Mesenchymal stem cell (in vitro differentiated cells and primary cell): ENCODE results near the gene RFWD3.

Experiments used
- DNase-seq: peaks from one replicate; pipeline ENCODE4 v3.0.0-alpha.2; 2013
- H2AFZ ChIP-seq: one replicate; pipeline ENCODE4 v1.6.1; 2013; ENCODE audit warnings: low read depth, mild to moderate bottlenecking, control low read depth, inconsistent platforms, low read length, moderate library complexity
- H2AK5ac ChIP-seq: 2 replicates; pipeline ENCODE4 v1.6.1; 2013; ENCODE audit warnings: low read length, moderate library complexity, mild to moderate bottlenecking, inconsistent platforms; ENCODE audit not compliant: severe bottlenecking
- H2BK120ac ChIP-seq: one replicate; pipeline ENCODE4 v1.6.1; 2013; ENCODE audit warnings: low read depth, mild to moderate bottlenecking, inconsistent platforms, low read length, moderate library complexity
- H2BK12ac ChIP-seq, 2 experiments: one replicate each; pipeline ENCODE4 v1.6.1; 2013; ENCODE audit warnings: inconsistent platforms in 2 of 2, low read length in 2 of 2, mild to moderate bottlenecking in 2 of 2, moderate library complexity in 2 of 2, control low read depth in 1 of 2
- H2BK15ac ChIP-seq: one replicate; pipeline ENCODE4 v1.6.1; 2013; ENCODE audit warnings: mild to moderate bottlenecking, low read depth, inconsistent platforms; ENCODE audit not compliant: poor library complexity, severe bottlenecking
- H2BK5ac ChIP-seq: 2 replicates; pipeline ENCODE4 v1.6.1; 2013; ENCODE audit warnings: low read depth, mild to moderate bottlenecking, low read length, control low read depth, inconsistent platforms; ENCODE audit not compliant: poor library complexity, severe bottlenecking
- H3K14ac ChIP-seq, 2 experiments: one replicate each; pipeline ENCODE4 v1.6.1; 2013; ENCODE audit warnings: inconsistent platforms in 2 of 2, low read length in 2 of 2, control low read depth in 1 of 2, mild to moderate bottlenecking in 1 of 2, moderate library complexity in 1 of 2
- H3K18ac ChIP-seq, 2 experiments: one replicate each; pipeline ENCODE4 v1.6.1; 2013; ENCODE audit warnings: inconsistent platforms in 2 of 2, low read length in 2 of 2, control low read depth in 1 of 2, low read depth in 1 of 2, mild to moderate bottlenecking in 1 of 2
- H3K23ac ChIP-seq, 2 experiments: one replicate each; pipeline ENCODE4 v1.6.1; 2013; ENCODE audit warnings: inconsistent platforms in 2 of 2, low read length in 2 of 2, mild to moderate bottlenecking in 2 of 2, moderate library complexity in 2 of 2, control low read depth in 1 of 2
- H3K27ac ChIP-seq: 2 replicates; pipeline ENCODE4 v1.5.1; 2013; ENCODE audit warnings: mild to moderate bottlenecking, moderate library complexity, low read length, control low read depth, inconsistent platforms; ENCODE audit not compliant: poor library complexity, severe bottlenecking
- H3K27me3 ChIP-seq, 2 experiments: 2 replicates each; pipeline versions ENCODE4 v1.6.1 to v1.7.0; 2013; ENCODE audit warnings: low read length in 2 of 2, mild to moderate bottlenecking in 2 of 2, moderate library complexity in 2 of 2, control low read depth in 1 of 2, inconsistent platforms in 1 of 2; ENCODE audit not compliant: control insufficient read depth in 1 of 2, insufficient read depth in 1 of 2
- H3K36me3 ChIP-seq, 2 experiments: 2 replicates each; pipeline versions ENCODE4 v1.6.1 to v1.7.0; 2013; ENCODE audit warnings: low read length in 2 of 2, control low read depth in 1 of 2, inconsistent platforms in 1 of 2, low read depth in 1 of 2, mild to moderate bottlenecking in 1 of 2; ENCODE audit not compliant: insufficient read depth in 2 of 2, control insufficient read depth in 1 of 2
- H3K4ac ChIP-seq, 2 experiments: one replicate each; pipeline ENCODE4 v1.6.1; 2013; ENCODE audit warnings: inconsistent platforms in 2 of 2, low read length in 2 of 2, mild to moderate bottlenecking in 2 of 2, moderate library complexity in 2 of 2, control low read depth in 1 of 2, low read depth in 1 of 2
- H3K4me1 ChIP-seq: 2 replicates; pipeline ENCODE4 v1.6.1; 2013; ENCODE audit warnings: low read depth, low read length, control low read depth; ENCODE audit not compliant: control insufficient read depth, insufficient read depth
- H3K4me2 ChIP-seq: 2 replicates; pipeline ENCODE4 v1.6.1; 2013; ENCODE audit warnings: low read length, mild to moderate bottlenecking, inconsistent platforms; ENCODE audit not compliant: poor library complexity, severe bottlenecking
- H3K4me3 ChIP-seq, 2 experiments: 2 replicates each; pipeline versions ENCODE4 v1.5.1 to v1.7.0; 2013; ENCODE audit warnings: low read length in 2 of 2, mild to moderate bottlenecking in 2 of 2, control low read depth in 1 of 2, low read depth in 1 of 2; ENCODE audit not compliant: insufficient read depth in 1 of 2
- H3K79me1 ChIP-seq: replicated peaks from 2 replicates; pipeline ENCODE4 v1.6.1; 2013; ENCODE audit warnings: mild to moderate bottlenecking, control low read depth, low read length, inconsistent platforms; ENCODE audit not compliant: poor library complexity, severe bottlenecking
- H3K9ac ChIP-seq: 2 replicates; pipeline ENCODE4 v1.7.0; 2013; ENCODE audit warnings: mild to moderate bottlenecking, low read length, moderate library complexity
- H3K9me3 ChIP-seq: 2 replicates; pipeline ENCODE4 v1.7.0; 2013; ENCODE audit warnings: mild to moderate bottlenecking, low read length; ENCODE audit not compliant: control insufficient read depth
- H4K8ac ChIP-seq: one replicate; pipeline ENCODE4 v1.6.1; 2013; ENCODE audit warnings: inconsistent platforms, mild to moderate bottlenecking, low read length, moderate library complexity
- H4K91ac ChIP-seq: one replicate; pipeline ENCODE4 v1.6.1; 2013; ENCODE audit warnings: mild to moderate bottlenecking, low read length, inconsistent platforms
- WGBS: methylation state at CpG from one replicate; pipeline ENCODE4 v1.1.7; 2013; ENCODE audit warnings: mixed read lengths; 5-methylcytosine and 5-hydroxymethylcytosine counted together

The RFWD3 gene

DNA sequence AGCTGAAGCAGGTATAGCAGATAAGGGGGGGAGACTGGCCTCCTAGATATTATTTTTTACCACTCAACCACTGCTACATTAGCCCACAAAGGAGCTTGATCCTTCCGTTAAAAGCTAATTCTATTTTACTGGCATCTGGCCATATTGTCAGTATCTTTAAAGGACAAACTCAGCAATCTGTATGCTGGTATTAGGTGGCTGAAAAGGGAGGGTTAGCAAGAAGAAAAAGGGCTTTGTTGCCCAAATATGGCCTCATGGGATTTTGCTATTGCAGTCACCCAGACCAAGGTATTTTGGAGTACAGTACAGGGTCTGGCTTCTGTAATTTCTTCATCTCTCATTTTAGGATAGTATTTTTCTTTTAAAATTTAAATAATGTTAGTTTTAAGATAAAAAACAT, 14.4 kb downstream of the RFWD3 start:
- Histone ChIP-seq H3K18ac (no peak overlapping the region), H3K9ac (no peak overlapping the region)

DNA sequence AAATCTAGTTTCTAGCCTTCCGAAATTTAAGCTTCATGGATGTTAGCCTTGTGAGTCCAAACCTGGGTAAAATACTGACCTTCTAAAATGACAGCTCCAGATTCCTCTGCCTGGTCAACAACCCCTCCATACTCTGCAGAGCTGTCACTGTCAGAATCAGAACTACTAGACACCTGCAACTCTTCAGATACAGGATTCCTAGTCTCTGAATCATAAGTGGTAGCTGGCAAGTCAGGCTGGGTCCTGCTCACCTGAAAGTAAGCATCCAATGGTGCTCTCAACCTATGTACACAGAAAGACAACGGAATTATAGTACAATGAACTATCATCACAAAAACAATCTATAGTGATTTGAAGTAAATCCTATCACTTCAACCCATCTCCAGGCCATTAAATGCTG, 14.8 kb downstream of the RFWD3 start:
- no peak for DNase-seq
- Histone ChIP-seq H3K79me1 (peaks cover 12% of the 10 kb centered on the region), H3K14ac (no peak overlapping the region), H2AK5ac (peak overlapping the region; percentile 48), H3K36me3 (peaks cover 17 to 67% of the 10 kb centered on the region in 2 experiments), H4K91ac (no peak overlapping the region), H2BK12ac (no peak overlapping the region), H3K27me3 (no peaks in the 10 kb centered on the region), H2BK15ac (no peak overlapping the region), H3K18ac (no peak overlapping the region), H2BK5ac (no peak overlapping the region), H3K23ac (no peak overlapping the region), H2BK120ac (no peak overlapping the region), H3K27ac (no peak overlapping the region), H3K4me3 (no peak overlapping the region), H3K4me1 (peaks cover 8% of the 10 kb centered on the region), H3K9me3 (no peaks in the 10 kb centered on the region), H3K4ac (no peak overlapping the region), H4K8ac (no peak overlapping the region), H3K4me2 (no peak overlapping the region), H2AFZ (peak overlapping the region; percentile 14), H3K9ac (no peak overlapping the region)
- 100% methylated on average over 2 of the region's 2 CpGs for WGBS

More for the DNA sequence above, 14.4 kb downstream of the RFWD3 start:
- Histone ChIP-seq H3K23ac (no peak overlapping the region), H2BK12ac (no peak overlapping the region), H2AK5ac (no peak overlapping the region), H3K27ac (no peak overlapping the region), H3K79me1 (peaks cover 13% of the 10 kb centered on the region), H2AFZ (no peak overlapping the region), H3K4me1 (peaks cover 6% of the 10 kb centered on the region), H3K14ac (no peak overlapping the region), H3K27me3 (no peaks in the 10 kb centered on the region), H4K8ac (no peak overlapping the region), H2BK15ac (no peak overlapping the region), H3K4me2 (no peak overlapping the region), H3K4me3 (no peak overlapping the region), H3K4ac (no peak overlapping the region), H3K9me3 (no peaks in the 10 kb centered on the region), H3K36me3 (peaks cover 17 to 63% of the 10 kb centered on the region in 2 experiments), H2BK120ac (no peak overlapping the region), H4K91ac (no peak overlapping the region), H2BK5ac (no peak overlapping the region)
- no CpG with 5 or more reads among the region's 1 CpG for WGBS
- DNase-seq = no peak

GRCh38 chr16:74650966-74651567, 15.6 kb downstream of the RFWD3 start:
- no peaks in the 10 kb centered on the region for H3K27me3 ChIP-seq
- no peaks in the 10 kb centered on the region for H3K9me3 ChIP-seq
- H3K79me1 ChIP-seq = peaks cover 12% of the 10 kb centered on the region
- no peak overlapping the region for H3K4me3 ChIP-seq
- H3K9ac ChIP-seq = no peak overlapping the region
- no peak overlapping the region for H4K91ac ChIP-seq
- H2BK5ac ChIP-seq = no peak overlapping the region
- no peak overlapping the region for H4K8ac ChIP-seq
- DNase-seq = peak; percentile 29
- H3K23ac ChIP-seq = no peak overlapping the region
- H3K36me3 ChIP-seq = peaks cover 19 to 71% of the 10 kb centered on the region in 2 experiments
- H3K4ac ChIP-seq = no peak overlapping the region
- H2BK12ac ChIP-seq = no peak overlapping the region
- WGBS = 85% methylated on average over 5 of the region's 6 CpGs
- no peak overlapping the region for H3K4me2 ChIP-seq
- H3K14ac ChIP-seq = no peak overlapping the region
- H2AFZ ChIP-seq = no peak overlapping the region
- H3K18ac ChIP-seq = no peak overlapping the region
- H3K4me1 ChIP-seq = peaks cover 9% of the 10 kb centered on the region
- H2BK15ac ChIP-seq = no peak overlapping the region
- no peak overlapping the region for H2BK120ac ChIP-seq
- H3K27ac ChIP-seq = no peak overlapping the region
- H2AK5ac ChIP-seq = no peak overlapping the region

- peaks cover 12% of the 10 kb centered on the region for H3K79me1 ChIP-seq
- H2BK12ac ChIP-seq = no peak overlapping the region
- 100% methylated on average over 1 of the region's 1 CpG for WGBS
- H4K91ac ChIP-seq = no peak overlapping the region
- no peak for DNase-seq
- no peak overlapping the region for H2AFZ ChIP-seq
- H3K14ac ChIP-seq = no peak overlapping the region
- peaks cover 20 to 79% of the 10 kb centered on the region in 2 experiments for H3K36me3 ChIP-seq
- no peak overlapping the region for H3K27ac ChIP-seq
- no peak overlapping the region for H3K4me3 ChIP-seq
- H3K9me3 ChIP-seq = no peaks in the 10 kb centered on the region
- no peak overlapping the region for H3K23ac ChIP-seq
- H2BK5ac ChIP-seq = no peak overlapping the region
- no peak overlapping the region for H3K4me2 ChIP-seq
- no peak overlapping the region for H2AK5ac ChIP-seq
- H3K9ac ChIP-seq = no peak overlapping the region
- H3K4me1 ChIP-seq = peaks cover 9% of the 10 kb centered on the region
- no peak overlapping the region for H4K8ac ChIP-seq
- no peak overlapping the region for H2BK15ac ChIP-seq
- no peak overlapping the region for H3K4ac ChIP-seq
- no peaks in the 10 kb centered on the region for H3K27me3 ChIP-seq
- H3K18ac ChIP-seq = no peak overlapping the region
- H2BK120ac ChIP-seq = no peak overlapping the region
These were observed 16.7 kb downstream of the RFWD3 start for GRCh38 chr16:74649839-74650504.
